Epithelial cell of esophagus (primary cell): ENCODE data around the gene NF2.

ENCODE experiments used
- DNase-seq: peaks from one replicate; pipeline ENCODE4 v3.0.0; 2010; ENCODE audit warnings: low read depth
- H3K4me3 ChIP-seq: 2 replicates; pipeline ENCODE4 v1.5.1; 2011; ENCODE audit warnings: mild to moderate bottlenecking, low read length, control low read depth
- CTCF ChIP-seq: IDR thresholded peaks from 2 replicates; pipeline ENCODE4 v1.5.1; 2011; ENCODE audit warnings: low read depth, mild to moderate bottlenecking, low read length, control low read depth, inconsistent platforms; ENCODE audit not compliant: insufficient read depth; ENCODE audit errors: missing control alignments

Gene NF2

GRCh38 chr22:29633514-29634312, 30.3 kb downstream of the NF2 start:
- DNase-seq, result peak; percentile 30
- H3K4me3 ChIP-seq, result no peak overlapping the region
- no peak for TF ChIP-seq CTCF

GRCh38 chr22:29634847-29635246, 31.4 kb downstream of the NF2 start:
- no peak for TF ChIP-seq CTCF
- DNase-seq, result no peak
- H3K4me3 ChIP-seq, result no peak overlapping the region

- no peak overlapping the region for H3K4me3 ChIP-seq
- TF ChIP-seq CTCF, result peak; percentile 73
- DNase-seq, result peak; percentile 71
Observed at GRCh38 chr22:29635734-29636357, 32.4 kb downstream of the NF2 start.

GRCh38 chr22:29636751-29637150, 33.3 kb downstream of the NF2 start:
- DNase-seq, result no peak
- no peak overlapping the region for H3K4me3 ChIP-seq
- no peak for TF ChIP-seq CTCF

DNA sequence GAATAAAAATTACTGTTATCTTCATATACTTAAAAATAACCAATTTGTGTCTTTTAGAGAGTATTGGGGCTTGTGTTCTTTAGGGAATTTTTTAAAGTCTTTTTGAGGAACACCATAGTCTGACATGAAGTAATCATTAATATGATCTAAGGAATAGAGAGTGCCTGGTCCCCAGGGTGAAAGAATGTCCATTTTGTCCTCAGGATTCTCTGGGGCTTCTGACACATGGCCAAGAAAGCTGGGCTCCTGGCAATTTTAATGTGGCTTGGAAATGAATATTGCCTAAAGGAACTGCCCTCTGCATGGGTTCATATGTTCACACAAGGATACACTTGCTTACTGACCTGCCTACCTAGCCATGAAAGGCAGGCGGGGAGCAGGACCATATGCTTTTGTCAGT, 33.7 kb downstream of the NF2 start:
- no peak for DNase-seq
- no peak overlapping the region for H3K4me3 ChIP-seq
- TF ChIP-seq CTCF, result no peak

GRCh38 chr22:29638678-29639077, 35.2 kb downstream of the NF2 start:
- no peak overlapping the region for H3K4me3 ChIP-seq
- no peak for TF ChIP-seq CTCF
- DNase-seq, result no peak
